Keratinocyte (primary cell): Measurements from ENCODE around the gene TECPR1. TPM values are rescaled to one million over a fixed set of nuclear protein-coding genes. Genes with fewer than 3 reads are reported as not detected.

Source experiments
- DNase-seq: peaks from one replicate; pipeline ENCODE4 v3.0.0-alpha.2; 2011; ENCODE audit warnings: low read depth, missing footprints, low spot score
- FAIRE-seq: peaks from 2 replicates; lab custom pipeline; 2011; peaks lifted over from hg19 to GRCh38; lab: Jason Lieb, UNC
- H2AFZ ChIP-seq: 2 replicates; pipeline ENCODE4 v1.6.0; 2012; ENCODE audit warnings: low read length, control low read depth, inconsistent platforms; ENCODE audit not compliant: control insufficient read depth
- H3K27ac ChIP-seq: 2 replicates; pipeline ENCODE4 v1.5.1; 2011; ENCODE audit warnings: low read length; ENCODE audit not compliant: control insufficient read depth, insufficient read depth
- H3K27me3 ChIP-seq: 3 replicates; pipeline ENCODE4 v1.6.0; 2011; ENCODE audit warnings: low read length; ENCODE audit not compliant: control insufficient read depth, insufficient read depth; ENCODE audit errors: extremely low read depth
- H3K36me3 ChIP-seq, 2 experiments: 2 replicates in 1 of 2; 3 replicates in 1 of 2; pipeline ENCODE4 v1.5.1; 2011; ENCODE audit warnings: low read length in 2 of 2, mild to moderate bottlenecking in 1 of 2; ENCODE audit not compliant: control insufficient read depth in 2 of 2, insufficient read depth in 2 of 2; ENCODE audit errors: extremely low read depth in 1 of 2
- H3K4me1 ChIP-seq: 3 replicates; pipeline ENCODE4 v1.5.1; 2011; ENCODE audit warnings: low read length; ENCODE audit not compliant: control insufficient read depth, insufficient read depth; ENCODE audit errors: extremely low read depth
- H3K4me2 ChIP-seq: 3 replicates; pipeline ENCODE4 v1.6.0; 2011; ENCODE audit warnings: low read depth, low read length; ENCODE audit not compliant: control insufficient read depth, insufficient read depth; ENCODE audit errors: extremely low read depth
- H3K4me3 ChIP-seq, 3 experiments: fragments of 200-600 bp in 1 of 3; sonication (generic) in 1 of 3; 2 replicates in 2 of 3; 3 replicates in 1 of 3; pipeline ENCODE4 v1.5.1; 2011 to 2016; ENCODE audit warnings: low read length in 3 of 3, mild to moderate bottlenecking in 3 of 3, control low read depth in 2 of 3, inconsistent platforms in 1 of 3, low read depth in 1 of 3, mixed read lengths in 1 of 3, mixed run types in 1 of 3, moderate library complexity in 1 of 3; ENCODE audit not compliant: control insufficient read depth in 2 of 3, insufficient read depth in 2 of 3; ENCODE audit errors: extremely low read depth in 1 of 3
- H3K79me2 ChIP-seq: 2 replicates; pipeline ENCODE4 v1.6.0; 2012; ENCODE audit warnings: low read length; ENCODE audit not compliant: control insufficient read depth, insufficient read depth
- H3K9ac ChIP-seq: 3 replicates; pipeline ENCODE4 v1.6.0; 2011; ENCODE audit warnings: low read length; ENCODE audit not compliant: control insufficient read depth, insufficient read depth; ENCODE audit errors: extremely low read depth
- H3K9me1 ChIP-seq: 3 replicates; pipeline ENCODE4 v1.6.0; 2011; ENCODE audit warnings: low read length; ENCODE audit not compliant: control insufficient read depth, insufficient read depth; ENCODE audit errors: extremely low read depth
- H3K9me3 ChIP-seq: 2 replicates; pipeline ENCODE4 v1.5.1; 2012; ENCODE audit warnings: low read depth, low read length; ENCODE audit not compliant: control insufficient read depth
- H4K20me1 ChIP-seq: 3 replicates; pipeline ENCODE4 v1.6.0; 2011; ENCODE audit warnings: low read length; ENCODE audit not compliant: control insufficient read depth, insufficient read depth; ENCODE audit errors: extremely low read depth
- CTCF ChIP-seq, 3 experiments: IDR thresholded peaks in 1 of 3; conservative IDR thresholded peaks in 1 of 3; optimal IDR thresholded peaks in 1 of 3; 2 replicates in 2 of 3; 3 replicates in 1 of 3; pipeline versions ENCODE3 to v1.5.1; 2011; ENCODE audit warnings: low read length in 3 of 3, mild to moderate bottlenecking in 3 of 3, moderate library complexity in 2 of 3, control low read depth in 1 of 3, inconsistent platforms in 1 of 3; ENCODE audit not compliant: insufficient read depth in 2 of 3; ENCODE audit errors: extremely low read depth in 1 of 3
- EZH2 ChIP-seq: IDR thresholded peaks from one replicate; pipeline ENCODE4 v1.6.1; 2012; ENCODE audit warnings: inconsistent platforms, mild to moderate bottlenecking, low read length, moderate library complexity
- dilution Hi-C: fragments of 300-500 bp; cut with MboI; formaldehyde crosslinking; loops from one replicate; pipeline ENCODE4 v1.7.0; 2020; ENCODE audit warnings: low sequenced_read_pairs; ENCODE audit not compliant: extremely low pct_ligation_motif_present
- polyA plus RNA-seq, 5 experiments: library from polyadenylated mRNA; depleted of rRNA in 3 of 5; stranded (reverse) in 3 of 5; stranded (forward) in 1 of 5; unstranded in 1 of 5; fragments of >200 nt; gene quantifications; 1 replicate in 1 of 5; 2 replicates in 3 of 5; 3 replicates in 1 of 5; pipeline versions ENCODE4 v1.2.1 to v1.2.3, GENCODE V29; 2011 to 2012; ENCODE audit warnings: missing spikeins in 2 of 5, low read depth in 1 of 5, low replicate concordance in 1 of 5

TECPR1 gene
- polyA plus RNA-seq, 1 donor (not counting 4 experiments of a cell fraction or from before 2014, with no cell fraction given) = 2.4 TPM

GRCh38 chr7:98300595-98301372, 48.8 kb upstream of the TECPR1 start:
- peaks cover under 1% of the 10 kb centered on the region for H4K20me1 ChIP-seq
- peaks cover under 1% of the 10 kb centered on the region for H3K4me1 ChIP-seq
- dilution Hi-C loops = no loop called here
- H3K27ac ChIP-seq = no peak overlapping the region
- no peak overlapping the region for H2AFZ ChIP-seq
- H3K27me3 ChIP-seq = no peaks in the 10 kb centered on the region
- H3K9me3 ChIP-seq = no peaks in the 10 kb centered on the region
- no peak overlapping the region for H3K4me2 ChIP-seq
- TF ChIP-seq EZH2 (no peak), CTCF (optimal IDR thresholded peaks at IDR 0.05 in 1 of 3, IDR thresholded peaks at IDR 0.05 in 1 of 3, conservative IDR thresholded peaks at IDR 0.05 in 1 of 3; ENCODE audit: extremely low read depth in 1 of 3, insufficient read depth in 2 of 3, low read length in 3 of 3) (no peak)
- peaks cover 2% of the 10 kb centered on the region for H3K79me2 ChIP-seq
- H3K4me3 ChIP-seq = no peak overlapping the region
- peaks cover 43 to 44% of the 10 kb centered on the region in 2 experiments for H3K36me3 ChIP-seq
- no peaks in the 10 kb centered on the region for H3K9me1 ChIP-seq
- DNase-seq (no peak), FAIRE-seq (no peak)
- H3K9ac ChIP-seq = no peak overlapping the region

GRCh38 chr7:98297626-98298286, 45.7 kb upstream of the TECPR1 start:
- Histone ChIP-seq H3K4me3 (no peak overlapping the region), H2AFZ (no peak overlapping the region), H3K27me3 (no peaks in the 10 kb centered on the region), H3K9ac (no peak overlapping the region), H3K4me2 (no peak overlapping the region), H3K4me1 (peaks cover 12% of the 10 kb centered on the region), H4K20me1 (peaks cover 12% of the 10 kb centered on the region), H3K36me3 (peaks cover 37 to 40% of the 10 kb centered on the region in 2 experiments), H3K9me1 (no peaks in the 10 kb centered on the region), H3K9me3 (no peaks in the 10 kb centered on the region), H3K27ac (no peak overlapping the region), H3K79me2 (no peaks in the 10 kb centered on the region)
- dilution Hi-C loops = no loop called here
- no peak for FAIRE-seq
- DNase-seq = no peak
- TF ChIP-seq EZH2 (no peak), CTCF (optimal IDR thresholded peaks at IDR 0.05 in 1 of 3, IDR thresholded peaks at IDR 0.05 in 1 of 3, conservative IDR thresholded peaks at IDR 0.05 in 1 of 3; ENCODE audit: extremely low read depth in 1 of 3, insufficient read depth in 2 of 3, low read length in 3 of 3) (no peak)
